ENCODE measurements around the gene CSN3.

Gene CSN3

DNA sequence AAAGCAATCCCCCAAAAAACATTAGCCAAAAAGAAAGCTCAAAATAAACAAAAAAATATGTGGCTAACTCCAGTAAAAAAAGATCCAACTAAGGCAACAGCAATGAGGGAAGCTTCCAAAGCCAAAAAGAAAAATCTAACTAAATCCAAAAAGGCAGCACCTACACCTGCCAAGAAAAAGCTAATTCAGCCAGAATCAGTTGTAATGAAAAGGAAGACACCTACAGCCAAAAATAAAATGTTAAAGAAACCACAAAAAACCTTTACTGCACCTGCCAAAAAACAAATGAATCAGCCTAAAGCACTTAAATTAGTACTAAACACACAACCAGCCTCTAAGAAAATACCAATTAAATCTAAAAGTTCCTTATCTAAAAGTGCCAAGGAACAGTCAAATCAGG, 55.2 kb downstream of the CSN3 start:
- no peak for ATAC-seq
- DNase-seq: no peak

DNA sequence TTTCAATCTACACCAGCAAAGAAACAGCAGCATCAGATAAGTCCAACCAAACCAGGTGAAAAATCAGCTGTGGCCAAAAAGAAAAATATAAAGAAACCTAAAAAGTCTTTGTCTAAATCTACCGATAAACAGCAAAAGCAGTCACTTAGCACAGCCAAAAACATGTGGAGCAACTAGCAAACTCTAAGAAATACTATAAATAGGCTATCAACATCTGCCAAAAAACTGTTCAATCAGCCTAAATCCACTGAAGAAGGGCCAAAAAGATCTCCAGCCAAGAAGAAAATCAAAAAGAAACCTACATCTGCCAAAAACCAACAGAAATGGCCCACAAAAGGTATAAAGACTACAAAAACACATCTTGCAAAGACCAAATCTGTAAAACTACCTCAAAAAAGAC, 55.7 kb downstream of the CSN3 start:
- ATAC-seq: no peak
- no peak for DNase-seq

DNA sequence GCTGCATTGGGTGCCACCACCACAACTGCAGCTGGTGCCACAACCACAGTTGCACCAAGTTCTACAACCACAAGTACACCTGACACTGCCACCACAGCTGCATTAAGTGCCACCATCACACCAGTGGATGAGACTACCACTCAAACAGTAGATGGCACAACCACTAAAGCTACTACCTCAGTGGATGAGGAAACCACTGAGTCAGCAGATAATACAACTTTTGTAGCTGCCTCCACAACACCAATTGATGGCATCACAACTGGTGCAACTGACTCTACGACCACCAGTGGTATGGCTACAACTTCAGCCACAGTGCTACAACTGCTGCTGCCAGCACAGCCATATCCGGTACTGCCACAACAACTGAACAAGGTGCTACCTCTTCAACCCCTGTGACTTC, 57.2 kb downstream of the CSN3 start:
- DNase-seq: no peak
- ATAC-seq: no peak

DNA sequence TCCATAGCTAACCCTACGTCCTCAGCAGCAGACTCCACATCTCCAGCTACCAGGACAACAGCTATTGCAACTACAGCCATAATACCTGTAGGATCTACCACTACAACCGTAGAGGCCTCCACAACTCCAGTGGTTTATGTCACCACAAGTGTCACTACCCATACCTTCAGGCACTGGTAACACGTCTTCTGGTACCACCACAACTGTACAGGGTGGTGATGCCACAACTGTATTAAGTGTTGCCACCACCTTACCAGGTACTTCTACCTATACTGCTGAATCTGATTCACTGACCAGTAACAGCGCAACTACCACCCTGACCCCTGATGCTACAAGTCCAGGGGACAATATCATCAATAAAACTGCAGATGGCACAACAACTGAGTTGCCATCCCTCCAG, 57.8 kb downstream of the CSN3 start:
- DNase-seq: no peak
- no peak for ATAC-seq

Measured in stimulated activated naive CD8-positive, alpha-beta T cell treated with anti-CD3 and anti-CD28 coated beads, Interleukin-15, Interleukin-2, amounts not matched to agents 100 U/mL and 50 U/mL, for 24 hours (primary cell).